CD8-positive, alpha-beta memory T cell (primary cell): ENCODE data around the gene IQCM. TPM values are rescaled to one million over a fixed set of nuclear protein-coding genes. Genes with fewer than 3 reads are reported as not detected.

ENCODE experiments used
- CTCF ChIA-PET: fragments of 350-600 bp; sonication (Branson Sonifier 250); formaldehyde crosslinking; loops from one replicate; lab custom pipeline; 2021; ENCODE audit warnings: antibody characterized with exemption; lab: Charles Lee
- POLR2A ChIA-PET: fragments of 350-600 bp; sonication (Branson Sonifier 250); formaldehyde crosslinking; loops from one replicate; lab custom pipeline; 2021; ENCODE audit warnings: antibody characterized with exemption; lab: Charles Lee
- DNase-seq, 5 donors: peaks; one replicate each; pipeline versions ENCODE4 v3.0.0 to v3.0.0-alpha.2; 2020 to 2022; ENCODE audit warnings: mixed read lengths in 1 of 5
- H3K27ac ChIP-seq: one replicate; pipeline ENCODE4 v1.7.0; 2013; ENCODE audit warnings: low read depth, mild to moderate bottlenecking, low read length, moderate library complexity
- H3K27me3 ChIP-seq: 2 replicates; pipeline ENCODE4 v1.7.0; 2013; ENCODE audit warnings: low read length, mild to moderate bottlenecking; ENCODE audit not compliant: insufficient read depth, poor library complexity, severe bottlenecking
- H3K36me3 ChIP-seq: 2 replicates; pipeline ENCODE4 v1.7.0; 2013; ENCODE audit warnings: mild to moderate bottlenecking, low read length, moderate library complexity; ENCODE audit not compliant: insufficient read depth
- H3K4me1 ChIP-seq: 2 replicates; pipeline ENCODE4 v1.7.0; 2013; ENCODE audit warnings: mild to moderate bottlenecking, low read length, moderate library complexity; ENCODE audit not compliant: insufficient read depth
- H3K4me3 ChIP-seq: 2 replicates; pipeline ENCODE4 v1.7.0; 2013; ENCODE audit warnings: mild to moderate bottlenecking, low read length
- H3K9me3 ChIP-seq: 2 replicates; pipeline ENCODE4 v1.7.0; 2013; ENCODE audit warnings: mild to moderate bottlenecking, low read length
- H3K27ac Mint-ChIP-seq, 8 donors: one replicate each; pipeline ENCODE4 v1.8.0; 2020 to 2021; ENCODE audit warnings: mixed read lengths in 8 of 8, mild to moderate bottlenecking in 6 of 8, inconsistent platforms in 3 of 8, moderate library complexity in 3 of 8
- H3K27me3 Mint-ChIP-seq, 2 donors: one replicate each; pipeline ENCODE4 v1.8.0; 2020 to 2021; ENCODE audit warnings: mixed read lengths in 2 of 2, mild to moderate bottlenecking in 1 of 2, moderate library complexity in 1 of 2
- H3K36me3 Mint-ChIP-seq, 3 donors: one replicate each; pipeline ENCODE4 v1.8.0; 2020 to 2021; ENCODE audit warnings: mixed read lengths in 3 of 3, inconsistent platforms in 1 of 3, mild to moderate bottlenecking in 1 of 3
- H3K4me1 Mint-ChIP-seq, 3 donors: one replicate each; pipeline ENCODE4 v1.8.0; 2020 to 2021; ENCODE audit warnings: mixed read lengths in 3 of 3, inconsistent platforms in 1 of 3, mild to moderate bottlenecking in 1 of 3
- H3K4me3 Mint-ChIP-seq, 7 donors: one replicate each; pipeline ENCODE4 v1.8.0; 2020 to 2021; ENCODE audit warnings: mixed read lengths in 7 of 7, mild to moderate bottlenecking in 6 of 7, moderate library complexity in 4 of 7, inconsistent platforms in 2 of 7
- H3K9me3 Mint-ChIP-seq, 5 donors: one replicate each; pipeline ENCODE4 v1.8.0; 2020 to 2022; ENCODE audit warnings: mixed read lengths in 5 of 5, mild to moderate bottlenecking in 3 of 5, moderate library complexity in 2 of 5, inconsistent platforms in 1 of 5
- polyA plus RNA-seq: library from polyadenylated mRNA; unstranded; fragments of 300-500 nt; fragmentation: Illumina TruSeq; gene quantifications from one replicate; pipeline ENCODE4 v1.2.3, GENCODE V29; 2021
- total RNA-seq, 2 experiments: library from RNA; stranded (reverse); gene quantifications; one replicate each; pipeline ENCODE4 v1.2.3, GENCODE V29; 2021

The IQCM gene
- total and polyA plus RNA-seq, 3 experiments from 2014 or later: not detected

DNA sequence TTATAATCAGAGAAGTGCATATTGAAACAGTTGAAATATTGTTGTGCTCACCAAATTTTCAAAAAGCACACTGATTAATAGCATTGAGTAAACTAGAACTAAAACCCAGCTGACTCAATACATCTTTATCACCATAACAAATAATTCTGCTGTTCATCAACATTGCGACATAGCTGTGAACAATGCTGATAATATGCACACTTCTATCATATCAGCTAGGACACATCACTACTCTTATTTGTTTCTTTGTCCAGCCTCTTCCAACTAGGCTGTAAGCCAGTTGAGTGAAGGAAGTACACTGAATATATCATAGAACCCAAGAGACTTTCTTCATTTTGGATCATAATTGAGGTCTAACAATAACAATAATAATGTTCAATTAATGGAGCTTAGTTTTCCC lies 349.7 kb downstream of the IQCM start:
- ChIA-PET POLR2A (no interaction called here), CTCF (no interaction called here)
- Mint-ChIP-seq H3K4me1 (no peaks in the 10 kb centered on the region), H3K36me3 (no peaks in the 10 kb centered on the region), H3K9me3 (peaks cover 5 to 11% (median 7%) of the 10 kb centered on the region in 5 donors), H3K4me3 (no peak overlapping the region), H3K27ac (no peak overlapping the region), H3K27me3 (peaks cover 0 to 2% of the 10 kb centered on the region in 2 donors)
- Histone ChIP-seq H3K27me3 (no peaks in the 10 kb centered on the region), H3K4me1 (no peaks in the 10 kb centered on the region), H3K9me3 (no peaks in the 10 kb centered on the region), H3K4me3 (no peak overlapping the region), H3K36me3 (no peaks in the 10 kb centered on the region), H3K27ac (no peak overlapping the region)
- no peak for DNase-seq

GRCh38 chr4:149443537-149443936 lies 372.1 kb downstream of the IQCM start:
- Histone ChIP-seq H3K9me3 (no peaks in the 10 kb centered on the region), H3K27ac (no peak overlapping the region), H3K4me3 (no peak overlapping the region), H3K4me1 (no peaks in the 10 kb centered on the region), H3K27me3 (no peaks in the 10 kb centered on the region), H3K36me3 (no peaks in the 10 kb centered on the region)
- Mint-ChIP-seq H3K27me3 (no peaks in the 10 kb centered on the region), H3K4me3 (no peak overlapping the region), H3K4me1 (no peaks in the 10 kb centered on the region), H3K9me3 (peaks cover 0 to 13% (median 0%) of the 10 kb centered on the region in 5 donors), H3K27ac (no peak overlapping the region), H3K36me3 (no peaks in the 10 kb centered on the region)
- ChIA-PET POLR2A (no interaction called here), CTCF (no interaction called here)
- no peak for DNase-seq

GRCh38 chr4:149441338-149441737 lies 374.3 kb downstream of the IQCM start:
- Histone ChIP-seq H3K27ac (no peak overlapping the region), H3K27me3 (no peaks in the 10 kb centered on the region), H3K4me1 (no peaks in the 10 kb centered on the region), H3K36me3 (no peaks in the 10 kb centered on the region), H3K9me3 (no peaks in the 10 kb centered on the region), H3K4me3 (no peak overlapping the region)
- CTCF ChIA-PET: no interaction called here
- no peak overlapping the region for H3K4me3 Mint-ChIP-seq
- no peak for DNase-seq
- H3K27ac Mint-ChIP-seq: no peak overlapping the region
- peaks cover 0 to 16% (median 0%) of the 10 kb centered on the region in 5 donors for H3K9me3 Mint-ChIP-seq
- no peaks in the 10 kb centered on the region for H3K4me1 Mint-ChIP-seq
- no peaks in the 10 kb centered on the region for H3K27me3 Mint-ChIP-seq
- POLR2A ChIA-PET: no interaction called here
- H3K36me3 Mint-ChIP-seq: no peaks in the 10 kb centered on the region

DNA sequence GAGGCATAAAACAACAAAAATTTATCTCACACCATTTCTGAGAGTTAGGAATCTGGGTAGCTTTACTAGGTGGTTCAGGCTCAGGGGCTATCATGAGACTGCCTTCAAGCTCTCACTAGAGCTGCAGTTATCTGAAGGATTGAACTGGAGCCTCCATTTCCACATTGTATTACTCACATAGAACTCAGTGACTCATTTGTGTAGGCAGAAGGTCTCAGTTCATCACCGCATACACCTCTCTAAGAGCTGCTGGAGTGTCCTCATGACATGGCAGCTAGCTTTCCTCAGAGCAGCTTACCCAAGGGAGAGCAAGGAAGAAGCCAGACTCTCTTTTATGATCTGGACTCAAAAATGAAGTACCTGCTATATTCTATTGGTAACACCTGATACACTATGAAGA lies 389.2 kb downstream of the IQCM start:
- Mint-ChIP-seq H3K9me3 (peaks cover 0 to 4% (median 0%) of the 10 kb centered on the region in 5 donors), H3K27ac (no peak overlapping the region), H3K4me1 (no peaks in the 10 kb centered on the region), H3K36me3 (no peaks in the 10 kb centered on the region), H3K4me3 (no peak overlapping the region), H3K27me3 (peaks cover 0 to 1% of the 10 kb centered on the region in 2 donors)
- Histone ChIP-seq H3K9me3 (no peaks in the 10 kb centered on the region), H3K27ac (no peak overlapping the region), H3K4me3 (no peak overlapping the region), H3K36me3 (no peaks in the 10 kb centered on the region), H3K4me1 (no peaks in the 10 kb centered on the region), H3K27me3 (no peaks in the 10 kb centered on the region)
- CTCF ChIA-PET: no interaction called here
- DNase-seq: no peak
- POLR2A ChIA-PET: no interaction called here

DNA sequence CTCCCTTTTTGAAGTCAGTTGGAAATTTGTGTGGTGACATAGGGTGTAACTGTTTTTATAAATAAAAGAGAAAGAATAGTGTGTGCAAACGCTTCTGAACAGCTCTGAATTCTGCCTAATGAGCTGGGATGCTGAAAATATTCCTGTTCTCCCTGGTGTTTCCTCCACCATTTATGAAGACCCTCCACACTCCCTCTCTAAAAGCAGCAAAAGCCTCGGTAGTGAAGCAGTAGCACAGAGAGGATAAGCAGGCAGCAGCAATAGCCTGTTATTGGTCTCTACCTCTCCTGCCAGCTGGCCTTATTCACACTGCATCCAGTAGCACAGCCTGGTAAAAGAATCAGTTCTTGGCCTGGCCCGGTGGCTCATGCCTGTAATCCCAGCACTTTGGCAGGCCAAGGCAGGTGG lies 406.1 kb downstream of the IQCM start:
- Histone ChIP-seq H3K27me3 (no peaks in the 10 kb centered on the region), H3K4me3 (no peak overlapping the region), H3K36me3 (no peaks in the 10 kb centered on the region), H3K4me1 (no peaks in the 10 kb centered on the region), H3K27ac (no peak overlapping the region), H3K9me3 (no peaks in the 10 kb centered on the region)
- Mint-ChIP-seq H3K27me3 (no peaks in the 10 kb centered on the region), H3K36me3 (peaks cover 0 to 2% (median 0%) of the 10 kb centered on the region in 3 donors), H3K27ac (no peak overlapping the region), H3K9me3 (peaks cover 0 to 7% (median 0%) of the 10 kb centered on the region in 5 donors), H3K4me1 (no peaks in the 10 kb centered on the region), H3K4me3 (no peak overlapping the region)
- ChIA-PET CTCF (no interaction called here), POLR2A (no interaction called here)
- no peak for DNase-seq

GRCh38 chr4:149409146-149409545 lies 406.5 kb downstream of the IQCM start:
- Mint-ChIP-seq H3K27ac (no peak overlapping the region), H3K27me3 (no peaks in the 10 kb centered on the region), H3K36me3 (peaks cover 0 to 2% (median 0%) of the 10 kb centered on the region in 3 donors), H3K9me3 (peaks cover 0 to 7% (median 0%) of the 10 kb centered on the region in 5 donors), H3K4me1 (no peaks in the 10 kb centered on the region), H3K4me3 (no peak overlapping the region)
- Histone ChIP-seq H3K4me1 (no peaks in the 10 kb centered on the region), H3K36me3 (no peaks in the 10 kb centered on the region), H3K27me3 (no peaks in the 10 kb centered on the region), H3K4me3 (no peak overlapping the region), H3K9me3 (no peaks in the 10 kb centered on the region), H3K27ac (no peak overlapping the region)
- POLR2A ChIA-PET: no interaction called here
- no peak for DNase-seq
- CTCF ChIA-PET: no interaction called here

DNA sequence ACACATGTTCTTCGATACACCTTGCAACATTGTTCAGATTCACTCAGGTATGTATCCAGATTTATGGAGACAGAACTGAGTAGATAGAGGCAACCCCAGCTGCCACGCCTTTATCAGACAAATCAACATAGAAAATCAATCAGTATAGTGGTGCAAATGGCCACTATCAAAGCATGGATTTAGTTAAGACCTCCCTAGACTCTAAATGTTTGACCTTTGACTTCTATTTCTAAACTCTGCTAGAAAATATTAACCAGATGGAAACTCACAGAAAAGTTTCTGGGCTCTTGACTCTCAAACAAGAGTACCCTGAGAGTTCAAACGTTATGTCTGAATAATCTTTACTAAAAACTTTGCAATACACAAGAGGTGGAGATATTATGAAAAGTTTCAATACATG lies 411.5 kb downstream of the IQCM start:
- H3K9me3 ChIP-seq: no peaks in the 10 kb centered on the region
- Mint-ChIP-seq H3K27me3 (no peaks in the 10 kb centered on the region), H3K9me3 (peaks cover 0 to 3% (median 0%) of the 10 kb centered on the region in 5 donors), H3K27ac (no peak overlapping the region), H3K36me3 (peaks cover 0 to 2% (median 0%) of the 10 kb centered on the region in 3 donors), H3K4me1 (no peaks in the 10 kb centered on the region), H3K4me3 (no peak overlapping the region)
- no peaks in the 10 kb centered on the region for H3K36me3 ChIP-seq
- CTCF ChIA-PET: no interaction called here
- no peaks in the 10 kb centered on the region for H3K27me3 ChIP-seq
- no peak overlapping the region for H3K4me3 ChIP-seq
- no peak for DNase-seq
- no peaks in the 10 kb centered on the region for H3K4me1 ChIP-seq
- no peak overlapping the region for H3K27ac ChIP-seq
- POLR2A ChIA-PET: no interaction called here

DNA sequence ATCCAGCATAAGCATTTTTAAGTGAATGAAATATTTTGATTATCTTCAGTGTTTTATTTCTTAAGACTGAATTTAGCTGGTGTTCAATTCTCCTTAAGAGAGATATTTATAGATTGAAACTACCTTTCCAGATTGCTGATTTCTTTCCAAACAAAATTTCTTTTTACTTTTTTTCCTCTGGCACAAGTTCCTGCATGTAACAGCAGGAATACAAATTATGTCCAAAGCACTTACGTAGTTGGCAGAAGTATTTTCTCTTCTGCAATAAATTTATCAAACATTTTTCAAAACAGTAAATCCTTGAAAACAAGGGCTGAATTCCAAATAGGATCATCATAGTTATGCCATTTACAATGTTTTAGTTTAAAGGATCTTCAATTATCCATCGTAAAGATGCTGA lies 412.6 kb downstream of the IQCM start:
- no peak for DNase-seq
- peaks cover 0 to 3% (median 0%) of the 10 kb centered on the region in 5 donors for H3K9me3 Mint-ChIP-seq
- Histone ChIP-seq H3K36me3 (no peaks in the 10 kb centered on the region), H3K4me3 (no peak overlapping the region), H3K27me3 (no peaks in the 10 kb centered on the region), H3K27ac (no peak overlapping the region), H3K9me3 (no peaks in the 10 kb centered on the region), H3K4me1 (no peaks in the 10 kb centered on the region)
- H3K4me1 Mint-ChIP-seq: no peaks in the 10 kb centered on the region
- CTCF ChIA-PET: no interaction called here
- peaks cover 0 to 2% (median 0%) of the 10 kb centered on the region in 3 donors for H3K36me3 Mint-ChIP-seq
- no peak overlapping the region for H3K4me3 Mint-ChIP-seq
- H3K27me3 Mint-ChIP-seq: no peaks in the 10 kb centered on the region
- POLR2A ChIA-PET: no interaction called here
- no peak overlapping the region for H3K27ac Mint-ChIP-seq

DNA sequence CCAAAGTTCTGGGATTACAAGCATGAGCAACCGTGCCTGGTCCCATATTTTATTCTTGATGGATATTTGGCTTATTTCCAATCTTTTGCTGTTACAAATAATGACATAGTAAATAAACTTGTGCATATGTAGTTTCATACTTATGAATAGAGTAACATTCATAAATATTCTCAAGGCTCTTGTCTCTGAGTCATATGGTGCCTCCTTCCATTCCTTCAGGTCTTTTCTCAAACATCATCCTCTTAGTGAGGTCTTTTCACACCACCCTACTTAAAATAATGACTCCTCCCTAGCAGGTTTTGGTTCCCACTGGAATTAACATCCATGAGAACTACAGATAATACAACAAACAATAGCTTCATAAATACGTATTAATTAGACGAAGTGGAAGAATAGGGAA lies 416.6 kb downstream of the IQCM start:
- Mint-ChIP-seq H3K4me1 (no peaks in the 10 kb centered on the region), H3K27ac (no peak overlapping the region), H3K36me3 (no peaks in the 10 kb centered on the region), H3K4me3 (no peak overlapping the region), H3K27me3 (no peaks in the 10 kb centered on the region), H3K9me3 (peaks cover 0 to 7% (median 4%) of the 10 kb centered on the region in 5 donors)
- H3K4me1 ChIP-seq: no peaks in the 10 kb centered on the region
- CTCF ChIA-PET: no interaction called here
- no peak for DNase-seq
- H3K4me3 ChIP-seq: no peak overlapping the region
- H3K9me3 ChIP-seq: no peaks in the 10 kb centered on the region
- POLR2A ChIA-PET: no interaction called here
- no peak overlapping the region for H3K27ac ChIP-seq
- no peaks in the 10 kb centered on the region for H3K36me3 ChIP-seq
- H3K27me3 ChIP-seq: no peaks in the 10 kb centered on the region
